Measurements from ENCODE around the gene GRIN2A. TPM values are rescaled to one million over a fixed set of nuclear protein-coding genes. Genes with fewer than 3 reads are reported as not detected.

Gene GRIN2A
- total and polyA plus RNA-seq, 2 of the 8 experiments (the other 6 are each of a cell fraction or from before 2014, with no cell fraction given): 0.18 to 1.8 TPM

DNA sequence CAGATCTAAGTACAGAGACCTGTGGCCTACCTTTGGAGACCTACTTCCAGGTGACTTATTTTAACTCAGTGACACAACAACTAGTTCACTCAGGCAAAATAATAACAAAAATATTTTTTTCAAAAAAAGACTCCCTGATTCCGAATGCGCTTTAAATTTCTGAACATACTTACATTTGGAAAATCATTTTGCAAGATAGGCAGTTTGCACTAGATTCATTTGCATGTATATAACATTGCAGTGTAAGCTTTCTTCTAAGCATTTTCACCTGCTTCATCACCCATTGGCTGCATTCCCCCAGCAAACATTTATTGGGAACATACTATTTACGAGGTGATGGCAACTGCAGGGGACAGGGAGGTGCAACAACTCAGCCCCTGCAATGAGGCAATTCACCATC is 166.8 kb downstream of the GRIN2A start:
- Histone ChIP-seq H2AFZ (ENCODE audit: low read length) (no peak overlapping the region), H2BK12ac (ENCODE audit: low read depth, low read length) (no peak overlapping the region), H2BK120ac (replicated peaks; ENCODE audit: low read depth, low read length) (no peak overlapping the region), H4K91ac (replicated peaks; ENCODE audit: insufficient read length, low read length) (no peak overlapping the region), H3K23ac (ENCODE audit: insufficient read length) (no peak overlapping the region), H2AK5ac (ENCODE audit: low read depth, low read length) (no peak overlapping the region), H3K4ac (replicated peaks; ENCODE audit: insufficient read length, low read depth, low read length) (no peak overlapping the region), H3K56ac (replicated peaks; ENCODE audit: insufficient read length, low read depth, low read length) (no peak overlapping the region), H4K8ac (ENCODE audit: extremely low read depth, insufficient read depth, low read length) (no peak overlapping the region), H2BK20ac (ENCODE audit: low read length) (no peak overlapping the region), H3K27ac (ENCODE audit: low read depth, low read length) (no peak overlapping the region), H2BK5ac (ENCODE audit: low read depth, low read length) (no peak overlapping the region), H3K79me2 (ENCODE audit: control insufficient read depth in 1 of 2, insufficient read depth in 2 of 2, low read length in 2 of 2) (no peaks in the 10 kb centered on the region), H3K4me1 (replicated peaks in 1 of 4; ENCODE audit: control insufficient read depth in 3 of 4, insufficient read depth in 4 of 4, low read length in 3 of 4) (no peaks in the 10 kb centered on the region), H3K79me1 (ENCODE audit: low read depth, low read length) (no peaks in the 10 kb centered on the region), H3K27me3 (replicated peaks in 1 of 4; ENCODE audit: control insufficient read depth in 3 of 4, extremely low read depth in 1 of 4, insufficient read depth in 3 of 4, low read length in 3 of 4) (no peaks in the 10 kb centered on the region), H3K9ac (replicated peaks in 1 of 4; ENCODE audit: extremely low read depth in 1 of 4, low read depth in 3 of 4, low read length in 3 of 4) (no peak overlapping the region), H2BK15ac (ENCODE audit: low read length) (no peak overlapping the region), H4K5ac (ENCODE audit: insufficient read length, low read depth, low read length) (no peak overlapping the region), H3K9me3 (ENCODE audit: insufficient read depth in 2 of 2, low read depth in 1 of 2, low read length in 1 of 2) (no peaks in the 10 kb centered on the region; a peak in 1 of 4 replicates), H3K14ac (ENCODE audit: insufficient read length) (no peak overlapping the region), H4K20me1 (replicated peaks in 1 of 2; ENCODE audit: control insufficient read depth in 1 of 2, insufficient read depth in 2 of 2, low read length in 2 of 2) (no peaks in the 10 kb centered on the region), H3K4me2 (ENCODE audit: insufficient read depth in 1 of 2, low read depth in 2 of 2, low read length in 2 of 2) (no peak overlapping the region), H3K4me3 (ENCODE audit: extremely low read depth in 1 of 4, insufficient read depth in 2 of 4, low read depth in 3 of 4, low read length in 4 of 4) (no peak overlapping the region), H3K18ac (ENCODE audit: extremely low read depth, low read length) (no peak overlapping the region), H3K36me3 (ENCODE audit: control insufficient read depth in 2 of 4, insufficient read depth in 4 of 4, low read length in 3 of 4) (no peaks in the 10 kb centered on the region), H3K23me2 (ENCODE audit: low read depth, low read length) (no peaks in the 10 kb centered on the region)
- ChIA-PET CTCF (ENCODE audit: partially characterized antibody) (interaction anchor here (1.3 to 2.9 kb wide), 2 partner anchors 45 to 187 kb away, joined by 3 to 7 read pairs; no protein-coding TSS in a partner anchor), POLR2A (ENCODE audit: partially characterized antibody) (no interaction called here)
- WGBS, 2 experiments (ENCODE audit: extremely low coverage in 1 of 2, insufficient coverage in 1 of 2, insufficient read length in 1 of 2, insufficient replicate concordance in 2 of 2, low coverage in 1 of 2, low lambda C conversion rate in 2 of 2, missing lambda C conversion rate in 1 of 2): 94% methylated on average over 3 of the region's 3 CpGs; no CpG with 5 or more reads in 1 of the 2 experiments
- DNase-seq (ENCODE audit: low read depth in 1 of 2, low spot score in 2 of 2): no peak
- TF ChIP-seq JUND (IDR thresholded peaks at IDR 0.05; ENCODE audit: low read length) (no peak), SIX5 (IDR thresholded peaks at IDR 0.05; ENCODE audit: low read depth, low read length) (no peak), HDAC6 (IDR thresholded peaks at IDR 0.05; ENCODE audit: low read depth, low read length) (no peak), SP1 (IDR thresholded peaks at IDR 0.05; ENCODE audit: low read depth, low read length) (no peak), POU5F1 (IDR thresholded peaks at IDR 0.05; ENCODE audit: low read depth, low read length) (no peak), CBX5 (IDR thresholded peaks at IDR 0.05; ENCODE audit: low read depth, low read length) (no peak), HDAC2 (IDR thresholded peaks at IDR 0.05; ENCODE audit: borderline replicate concordance in 1 of 2, low read depth in 2 of 2, low read length in 2 of 2) (no peak), SUZ12 (IDR thresholded peaks at IDR 0.05; ENCODE audit: low read length) (no peak), YY1 (IDR thresholded peaks at IDR 0.05; ENCODE audit: low read depth, low read length) (no peak), KDM1A (IDR thresholded peaks at IDR 0.05; ENCODE audit: borderline replicate concordance, low read length) (no peak), JUN (IDR thresholded peaks at IDR 0.05; ENCODE audit: low read depth, low read length) (no peak), GABPA (IDR thresholded peaks at IDR 0.05; ENCODE audit: borderline replicate concordance, insufficient read depth, low read length) (no peak), RBBP5 (IDR thresholded peaks at IDR 0.05; ENCODE audit: borderline replicate concordance, low read depth, low read length) (no peak)
- FAIRE-seq: no peak
